Suprapubic skin (tissue), 4 donors: ENCODE data around the gene NFIC. TPM values are rescaled to one million over a fixed set of nuclear protein-coding genes. Genes with fewer than 3 reads are reported as not detected.
A peak's percentile ranks its signal among the peaks of the same experiment; 100 is the strongest.
"Not testable (repeated sequence)": the region's sequence is repeated elsewhere in the genome, so short reads cannot be mapped to it uniquely, and the experiment has no call there.

ENCODE experiments used
- DNase-seq, 2 donors: peaks; one replicate each; pipeline ENCODE4 v3.0.0-alpha.2; 2019; ENCODE audit warnings: low spot score in 2 of 2
- H3K27ac ChIP-seq: fragments of 200-600 bp; sonication (generic); one replicate; pipeline ENCODE4 v1.5.1; 2019
- H3K27me3 ChIP-seq: fragments of 200-600 bp; sonication (generic); one replicate; pipeline ENCODE4 v1.5.1; 2019
- H3K36me3 ChIP-seq: fragments of 200-600 bp; sonication (generic); one replicate; pipeline ENCODE4 v1.5.1; 2019
- H3K4me1 ChIP-seq: fragments of 200-600 bp; sonication (generic); one replicate; pipeline ENCODE4 v1.5.1; 2019
- H3K4me3 ChIP-seq: fragments of 200-600 bp; sonication (generic); one replicate; pipeline ENCODE4 v1.5.1; 2019; ENCODE audit warnings: mild to moderate bottlenecking
- H3K9me3 ChIP-seq: fragments of 200-600 bp; sonication (generic); one replicate; pipeline ENCODE4 v1.5.1; 2019
- EP300 ChIP-seq: sonication (generic); formaldehyde crosslinking; IDR thresholded peaks from one replicate; pipeline ENCODE4 v1.6.1; 2017; ENCODE audit warnings: antibody characterized with exemption
- POLR2A ChIP-seq, 2 donors: fragments of 450-650 bp; IDR thresholded peaks; one replicate each; pipeline ENCODE4 v1.6.1; 2017; ENCODE audit warnings: antibody characterized with exemption in 2 of 2, mild to moderate bottlenecking in 2 of 2, moderate library complexity in 2 of 2
- POLR2AphosphoS5 ChIP-seq, 3 donors: sonication (generic); formaldehyde crosslinking; IDR thresholded peaks; one replicate each; pipeline ENCODE4 v1.6.1; 2017; ENCODE audit warnings: antibody characterized with exemption in 3 of 3
- WGBS: methylation state at CpG from one replicate; pipeline ENCODE4 v1.1.5; 2018; 5-methylcytosine and 5-hydroxymethylcytosine counted together
- total RNA-seq, 4 donors: library from RNA; depleted of rRNA; stranded (reverse); fragments of >200 nt; gene quantifications; one replicate each; pipeline ENCODE4 v1.1.0, GENCODE V29; 2016
- TF ChIP-seq, protein P1 (sequence below), 2 donors: fragments of 200-600 bp in 1 of 2; fragments of 450-650 bp in 1 of 2; sonication (generic) in 1 of 2; IDR thresholded peaks; one replicate each; pipeline ENCODE4 v1.5.1; 2016 to 2019; ENCODE audit warnings: antibody characterized with exemption in 2 of 2, mild to moderate bottlenecking in 1 of 2, moderate library complexity in 1 of 2

NFIC gene
- total RNA-seq, 4 donors from 2014 or later, result 135 to 234 (median 194) TPM

DNA sequence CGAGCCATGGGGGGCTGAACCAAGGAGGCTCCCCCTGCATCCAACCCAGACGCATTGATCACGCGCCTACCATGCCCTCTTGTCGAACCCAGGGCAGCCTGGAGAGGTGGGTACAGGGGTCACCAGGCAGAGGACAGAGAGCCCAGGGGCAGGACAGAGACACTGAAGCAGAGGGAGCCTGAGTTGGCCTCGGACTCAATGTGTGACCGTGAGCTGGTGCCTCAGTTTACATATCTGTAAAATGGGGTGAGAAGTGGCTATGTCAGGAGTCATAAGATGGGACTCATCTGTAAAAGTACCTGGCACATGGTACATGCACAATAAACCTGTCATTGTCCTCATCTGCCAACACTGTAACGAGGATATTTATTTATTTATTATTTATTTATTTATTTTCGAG, 24.1 kb upstream of the NFIC start:
- H3K36me3 ChIP-seq, result no peaks in the 10 kb centered on the region
- H3K27ac ChIP-seq, result no peak overlapping the region
- peaks cover 68% of the 10 kb centered on the region for H3K4me1 ChIP-seq
- no peak for DNase-seq
- H3K4me3 ChIP-seq, result no peak overlapping the region
- TF ChIP-seq POLR2A (IDR thresholded peaks at IDR 0.05) (no peak), POLR2AphosphoS5 (IDR thresholded peaks at IDR 0.05) (no peak), EP300 (no peak)
- TF ChIP-seq, protein P1, sequence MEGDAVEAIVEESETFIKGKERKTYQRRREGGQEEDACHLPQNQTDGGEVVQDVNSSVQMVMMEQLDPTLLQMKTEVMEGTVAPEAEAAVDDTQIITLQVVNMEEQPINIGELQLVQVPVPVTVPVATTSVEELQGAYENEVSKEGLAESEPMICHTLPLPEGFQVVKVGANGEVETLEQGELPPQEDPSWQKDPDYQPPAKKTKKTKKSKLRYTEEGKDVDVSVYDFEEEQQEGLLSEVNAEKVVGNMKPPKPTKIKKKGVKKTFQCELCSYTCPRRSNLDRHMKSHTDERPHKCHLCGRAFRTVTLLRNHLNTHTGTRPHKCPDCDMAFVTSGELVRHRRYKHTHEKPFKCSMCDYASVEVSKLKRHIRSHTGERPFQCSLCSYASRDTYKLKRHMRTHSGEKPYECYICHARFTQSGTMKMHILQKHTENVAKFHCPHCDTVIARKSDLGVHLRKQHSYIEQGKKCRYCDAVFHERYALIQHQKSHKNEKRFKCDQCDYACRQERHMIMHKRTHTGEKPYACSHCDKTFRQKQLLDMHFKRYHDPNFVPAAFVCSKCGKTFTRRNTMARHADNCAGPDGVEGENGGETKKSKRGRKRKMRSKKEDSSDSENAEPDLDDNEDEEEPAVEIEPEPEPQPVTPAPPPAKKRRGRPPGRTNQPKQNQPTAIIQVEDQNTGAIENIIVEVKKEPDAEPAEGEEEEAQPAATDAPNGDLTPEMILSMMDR (IDR thresholded peaks at IDR 0.05), result no peak
- no peaks in the 10 kb centered on the region for H3K9me3 ChIP-seq
- no peaks in the 10 kb centered on the region for H3K27me3 ChIP-seq
- 78% methylated on average over 9 of the region's 9 CpGs for WGBS

DNA sequence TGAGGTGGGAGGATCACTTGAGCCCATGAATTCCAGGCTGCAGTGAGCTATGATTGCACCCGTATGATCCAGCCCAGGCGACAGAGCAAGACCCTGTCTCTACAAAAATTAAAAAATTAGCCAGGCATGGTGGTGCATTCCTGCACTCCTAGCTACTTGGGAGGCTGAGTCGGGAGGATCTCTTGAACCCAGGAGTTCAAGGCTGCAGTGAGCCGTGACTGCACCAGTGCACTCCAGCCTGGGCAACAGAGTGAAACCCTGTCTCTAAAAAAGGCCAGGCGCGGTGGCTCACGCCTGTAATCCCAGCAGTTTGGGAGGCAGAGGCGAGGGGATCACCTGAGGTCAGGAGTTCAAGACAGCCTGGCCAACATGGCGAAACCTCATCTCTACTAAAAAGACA, 23.4 kb upstream of the NFIC start:
- H3K9me3 ChIP-seq, DNase-seq, H3K36me3 ChIP-seq, H3K27me3 ChIP-seq: not testable (repeated sequence)
- peak overlapping the region; percentile 34 for H3K4me3 ChIP-seq
- 84% methylated on average over 9 of the region's 9 CpGs for WGBS
- peaks cover 61% of the 10 kb centered on the region for H3K4me1 ChIP-seq
- peak overlapping the region; percentile 88 for H3K27ac ChIP-seq

DNA sequence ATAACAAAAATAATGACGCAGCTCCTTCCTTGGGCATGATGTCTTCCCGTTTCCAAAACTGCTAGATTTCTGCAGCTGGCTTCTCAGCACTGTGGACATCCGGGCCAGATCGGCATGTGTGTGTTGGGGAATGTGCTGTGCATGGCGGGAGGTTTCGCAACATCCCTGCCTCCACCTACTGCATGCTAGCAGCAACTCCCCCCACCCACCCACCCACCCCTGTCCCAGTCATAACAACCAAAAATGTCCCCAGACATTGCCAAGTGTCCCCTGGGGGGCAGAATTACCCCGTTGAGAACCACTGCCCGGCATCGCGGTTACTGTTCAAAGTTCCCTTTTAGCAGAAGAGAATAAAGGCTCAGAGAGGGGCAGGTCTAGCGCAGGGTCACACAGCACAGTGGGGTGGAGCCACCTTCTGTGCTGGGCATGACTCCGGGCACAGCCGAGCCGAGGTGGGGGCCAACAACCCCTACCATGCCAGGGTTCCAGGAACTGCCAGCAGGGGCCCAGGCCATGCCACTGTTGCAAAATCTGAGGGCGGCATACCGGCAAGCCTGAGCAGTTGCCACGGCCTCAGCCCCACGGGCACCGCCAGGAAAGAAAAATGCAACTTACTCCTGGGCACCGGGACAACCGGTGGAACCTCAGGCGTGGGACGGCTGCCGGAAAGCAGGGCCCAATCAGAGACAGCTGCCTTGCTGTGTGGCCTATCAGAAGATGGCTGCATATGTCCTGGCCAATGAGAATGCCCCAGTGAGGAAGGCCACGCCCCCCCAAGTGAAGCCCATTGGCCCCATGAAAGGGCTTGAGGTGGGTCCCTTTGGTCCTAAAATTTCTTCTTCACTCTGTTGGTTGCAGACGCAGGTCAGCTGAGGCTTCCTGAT, 22.5 kb upstream of the NFIC start:
- H3K27me3 ChIP-seq, result no peaks in the 10 kb centered on the region
- 8% methylated on average over 26 of the region's 26 CpGs for WGBS
- no peaks in the 10 kb centered on the region for H3K9me3 ChIP-seq
- H3K27ac ChIP-seq, result peak overlapping the region; percentile 88
- H3K4me1 ChIP-seq, result peaks cover 52% of the 10 kb centered on the region
- TF ChIP-seq POLR2A (IDR thresholded peaks at IDR 0.05), result no peak
- peak in 1 of 3 donors; percentile 68 for TF ChIP-seq POLR2AphosphoS5 (IDR thresholded peaks at IDR 0.05)
- TF ChIP-seq, protein P1 (IDR thresholded peaks at IDR 0.05), result peak in 1 of 2 donors; percentile 19
- no peak for TF ChIP-seq EP300
- H3K36me3 ChIP-seq, result no peaks in the 10 kb centered on the region
- peak overlapping the region; percentile 34 for H3K4me3 ChIP-seq
- peak; percentile 94 to 96 for DNase-seq

DNA sequence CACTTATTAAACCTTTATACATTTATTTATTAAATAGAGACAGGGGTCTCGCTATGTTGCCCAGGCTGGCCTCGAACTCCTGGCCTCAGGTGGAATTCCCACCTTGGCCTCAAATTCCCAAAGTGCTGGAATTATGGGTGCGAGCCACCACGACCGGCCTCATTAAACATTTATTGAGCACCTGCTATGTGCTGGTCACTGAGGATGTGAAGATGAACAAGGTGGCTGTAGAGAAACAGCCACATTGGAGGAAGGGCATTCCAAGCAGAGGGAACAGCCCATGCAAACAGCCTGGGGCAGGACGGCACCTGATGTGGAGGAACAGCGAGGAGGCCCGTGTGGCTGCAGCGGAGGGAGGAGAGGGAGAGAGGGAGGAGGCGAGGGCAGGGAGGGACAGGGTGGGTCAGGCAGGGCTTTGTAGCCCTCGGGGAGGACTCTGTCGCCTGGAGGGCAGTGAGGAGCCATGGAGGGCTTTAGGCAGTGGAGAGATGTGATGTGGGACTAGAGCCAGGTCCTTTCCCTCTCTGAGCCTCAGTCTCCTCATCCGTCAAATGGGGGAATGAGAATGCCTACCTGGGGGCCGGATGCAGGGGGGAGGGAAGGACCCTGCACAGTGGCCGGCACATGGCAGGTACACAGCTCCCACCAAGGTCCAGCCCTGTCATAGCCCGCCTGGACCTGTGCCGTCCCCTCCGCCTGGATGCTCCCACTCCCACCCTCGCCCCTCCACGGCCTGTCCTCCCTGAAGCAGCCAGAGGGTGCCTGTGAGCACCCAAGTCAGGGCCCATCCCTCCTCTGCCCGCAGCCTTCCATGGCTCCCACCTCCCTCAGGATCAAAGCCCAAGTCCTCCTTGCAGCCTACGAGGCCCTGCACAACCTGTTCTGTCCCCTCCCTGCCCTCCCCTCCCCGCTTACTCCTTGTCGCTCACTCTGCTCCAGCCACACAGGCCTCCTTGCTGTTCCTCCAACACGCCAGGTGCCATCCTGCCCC, 21.5 kb upstream of the NFIC start:
- DNase-seq, result no peak
- H3K9me3 ChIP-seq, result no peaks in the 10 kb centered on the region
- H3K36me3 ChIP-seq, result no peaks in the 10 kb centered on the region
- no peak overlapping the region for H3K4me3 ChIP-seq
- peaks cover 45% of the 10 kb centered on the region for H3K4me1 ChIP-seq
- H3K27ac ChIP-seq, result peak overlapping the region; percentile 88
- TF ChIP-seq, protein P1 (IDR thresholded peaks at IDR 0.05), result no peak
- no peak for TF ChIP-seq EP300
- no peak for TF ChIP-seq POLR2AphosphoS5 (IDR thresholded peaks at IDR 0.05)
- no peak for TF ChIP-seq POLR2A (IDR thresholded peaks at IDR 0.05)
- no peaks in the 10 kb centered on the region for H3K27me3 ChIP-seq
- WGBS, result 74% methylated on average over 25 of the region's 25 CpGs

DNA sequence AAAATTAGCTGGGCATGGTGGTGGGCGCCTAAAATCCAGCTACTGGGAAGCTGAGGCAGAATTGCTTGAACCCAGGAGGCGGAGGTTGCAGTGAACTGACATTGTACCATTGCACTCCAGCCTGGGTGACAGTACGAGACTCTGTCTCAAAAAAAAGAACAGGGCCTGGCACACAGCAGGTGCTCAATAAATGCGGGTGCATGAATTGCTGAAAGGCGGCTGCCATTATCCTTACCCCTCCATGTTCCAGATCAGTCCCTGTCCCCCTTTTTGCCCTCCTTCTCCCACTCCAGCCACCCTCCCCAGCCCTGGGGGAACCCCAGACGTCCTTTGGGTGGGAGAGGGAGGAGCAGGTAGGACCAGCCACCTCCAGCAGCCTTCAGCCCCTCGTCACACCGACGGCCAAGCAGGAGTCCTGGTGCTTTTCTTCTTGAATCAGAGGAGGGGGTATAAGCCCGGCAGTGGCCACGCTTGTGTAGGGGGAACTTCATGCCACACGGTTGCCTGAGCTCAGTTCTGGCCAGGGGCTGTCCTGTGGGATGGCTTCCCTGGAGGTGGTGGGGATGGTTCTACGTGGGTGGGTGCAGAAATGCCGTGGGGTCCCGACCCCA, 20.4 kb upstream of the NFIC start:
- Histone ChIP-seq H3K27me3 (no peaks in the 10 kb centered on the region), H3K4me1 (peaks cover 45% of the 10 kb centered on the region), H3K4me3 (no peak overlapping the region), H3K27ac (peak overlapping the region; percentile 86), H3K9me3 (no peaks in the 10 kb centered on the region), H3K36me3 (no peaks in the 10 kb centered on the region)
- TF ChIP-seq, protein P1 (IDR thresholded peaks at IDR 0.05), result no peak
- TF ChIP-seq POLR2AphosphoS5 (IDR thresholded peaks at IDR 0.05) (no peak), POLR2A (IDR thresholded peaks at IDR 0.05) (no peak), EP300 (no peak)
- no peak for DNase-seq
- WGBS, result 42% methylated on average over 14 of the region's 15 CpGs
